Measurements from ENCODE around the gene SRPRB. TPM values are rescaled to one million over a fixed set of nuclear protein-coding genes. Genes with fewer than 3 reads are reported as not detected.
"Not testable (repeated sequence)": the region's sequence is repeated elsewhere in the genome, so short reads cannot be mapped to it uniquely, and the experiment has no call there.

The SRPRB gene
- total RNA-seq, 1 experiment from 2014 or later: 69.9 TPM

DNA sequence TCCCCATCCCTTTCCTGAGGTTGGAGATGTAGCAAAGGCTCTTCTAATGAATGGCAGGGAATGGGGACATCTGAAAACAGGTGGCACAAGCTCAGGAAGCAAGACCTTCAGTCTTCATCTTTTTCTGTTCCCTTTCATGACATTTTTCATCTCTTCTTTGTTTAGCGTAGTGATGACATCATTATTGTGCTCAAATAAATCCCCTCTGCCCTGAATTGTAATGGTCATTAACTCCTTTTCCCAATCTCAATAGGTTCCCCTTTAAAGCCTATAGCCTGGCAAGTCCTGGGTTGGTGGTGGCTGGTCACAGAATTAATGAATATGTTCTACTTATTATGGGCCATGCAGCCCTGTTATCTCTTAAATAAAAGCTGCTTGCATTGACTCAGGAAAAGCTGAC lies 38.0 kb upstream of the SRPRB start:
- no peaks in the 10 kb centered on the region for H3K4me1 ChIP-seq (replicated peaks)
- no peak for DNase-seq (ENCODE audit: low read depth in 1 of 2, low spot score in 2 of 2)
- H3K27ac ChIP-seq: no peak overlapping the region
- no peaks in the 10 kb centered on the region for H3K36me3 ChIP-seq
- H3K4me3 ChIP-seq: no peak overlapping the region
- 0 out of 2 replicates have a peak, but pooled peaks cover 3% of the 10 kb centered on the region for H3K27me3 ChIP-seq (replicated peaks)
- H3K9me3 ChIP-seq (replicated peaks): no peaks in the 10 kb centered on the region

DNA sequence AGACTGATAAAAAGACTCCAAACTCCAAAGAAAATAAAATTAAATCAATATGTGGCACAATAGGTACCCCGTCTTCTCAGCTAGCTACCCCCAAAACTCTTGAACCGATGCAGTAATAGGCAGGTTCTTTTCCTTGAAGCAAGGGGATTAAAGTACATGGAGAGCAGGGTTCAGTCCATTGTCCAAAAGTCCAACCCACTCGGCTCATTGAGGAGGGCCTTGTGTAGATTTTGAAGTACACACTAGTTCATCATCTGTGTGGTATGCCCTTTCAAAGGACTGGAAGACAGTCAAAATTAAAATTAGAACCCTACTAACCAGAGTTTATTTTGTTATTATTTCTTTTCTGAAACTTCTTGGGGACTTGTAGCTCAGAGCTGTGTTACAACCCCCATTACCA lies 36.1 kb upstream of the SRPRB start:
- Histone ChIP-seq H3K4me1 (replicated peaks) (no peaks in the 10 kb centered on the region), H3K36me3 (no peaks in the 10 kb centered on the region), H3K9me3 (replicated peaks) (no peaks in the 10 kb centered on the region), H3K27ac (no peak overlapping the region), H3K4me3 (no peak overlapping the region), H3K27me3 (replicated peaks) (0 out of 2 replicates have a peak, but pooled peaks cover 3% of the 10 kb centered on the region)
- DNase-seq (ENCODE audit: low read depth in 1 of 2, low spot score in 2 of 2): no peak

DNA sequence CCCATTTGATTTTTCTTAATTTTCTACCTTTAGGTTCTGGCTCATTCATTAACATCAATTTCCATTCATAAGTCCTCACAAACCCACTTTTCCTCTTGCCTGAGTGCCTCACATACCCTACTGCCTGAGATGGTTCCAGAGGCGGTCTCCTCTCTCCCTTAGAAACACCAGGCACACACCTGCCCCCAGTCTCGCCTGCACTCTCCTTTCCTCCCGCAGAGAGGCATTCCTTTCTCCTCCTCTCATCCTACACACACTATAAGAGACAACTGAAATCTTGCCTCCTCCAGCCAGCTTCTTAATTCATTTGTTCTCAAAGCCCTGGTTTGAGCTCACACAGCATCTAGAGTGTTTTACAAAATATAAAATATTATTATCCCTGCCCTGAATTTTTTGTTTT lies 31.9 kb upstream of the SRPRB start:
- no peak for DNase-seq (ENCODE audit: low read depth in 1 of 2, low spot score in 2 of 2)
- no peak overlapping the region for H3K27ac ChIP-seq
- no peaks in the 10 kb centered on the region for H3K36me3 ChIP-seq
- no peaks in the 10 kb centered on the region for H3K9me3 ChIP-seq (replicated peaks)
- no peaks in the 10 kb centered on the region for H3K4me1 ChIP-seq (replicated peaks)
- H3K27me3 ChIP-seq (replicated peaks): no peaks in the 10 kb centered on the region
- H3K4me3 ChIP-seq: no peak overlapping the region

DNA sequence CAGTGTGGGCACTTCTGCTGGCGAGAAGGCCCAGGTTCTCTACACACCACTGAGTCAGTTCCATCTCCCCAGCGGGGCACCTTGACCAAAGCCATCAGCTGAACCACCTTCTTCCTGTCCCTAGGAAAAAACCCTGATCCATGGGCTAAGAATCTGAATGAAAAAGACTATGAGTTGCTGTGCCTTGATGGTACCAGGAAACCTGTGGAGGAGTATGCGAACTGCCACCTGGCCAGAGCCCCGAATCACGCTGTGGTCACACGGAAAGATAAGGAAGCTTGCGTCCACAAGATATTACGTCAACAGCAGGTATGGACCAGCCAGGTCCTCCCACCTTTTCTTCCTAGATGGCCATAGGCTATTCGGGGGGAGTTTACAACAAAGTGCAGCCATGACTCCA lies 30.3 kb upstream of the SRPRB start:
- Histone ChIP-seq H3K4me1 (replicated peaks) (no peaks in the 10 kb centered on the region), H3K27me3 (replicated peaks) (no peaks in the 10 kb centered on the region), H3K27ac (no peak overlapping the region), H3K4me3 (no peak overlapping the region), H3K9me3 (replicated peaks) (no peaks in the 10 kb centered on the region), H3K36me3 (no peaks in the 10 kb centered on the region)
- DNase-seq (ENCODE audit: low read depth in 1 of 2, low spot score in 2 of 2): no peak

DNA sequence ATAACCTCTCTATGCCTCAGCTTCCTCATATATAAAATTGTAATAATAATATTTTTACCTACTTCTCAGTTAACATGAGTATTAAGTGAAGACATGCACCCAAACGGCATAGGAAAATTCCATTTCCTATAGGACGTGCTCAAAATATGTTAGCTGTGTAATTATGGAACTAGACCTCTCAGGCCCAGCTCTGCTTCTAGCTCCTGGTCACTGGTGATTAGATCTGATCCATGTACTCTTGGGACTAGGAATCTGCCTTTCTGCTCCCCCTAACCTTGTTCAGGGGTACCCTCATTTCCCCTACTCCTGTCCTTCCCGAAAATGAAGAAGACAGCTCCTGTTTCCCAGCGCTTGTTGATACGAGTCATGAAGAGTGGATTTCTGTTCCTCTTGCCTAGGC lies 29.8 kb upstream of the SRPRB start:
- no peak overlapping the region for H3K27ac ChIP-seq
- H3K9me3 ChIP-seq (replicated peaks): no peaks in the 10 kb centered on the region
- no peak overlapping the region for H3K4me3 ChIP-seq
- DNase-seq (ENCODE audit: low read depth in 1 of 2, low spot score in 2 of 2): no peak
- no peaks in the 10 kb centered on the region for H3K27me3 ChIP-seq (replicated peaks)
- H3K36me3 ChIP-seq: no peaks in the 10 kb centered on the region
- no peaks in the 10 kb centered on the region for H3K4me1 ChIP-seq (replicated peaks)

DNA sequence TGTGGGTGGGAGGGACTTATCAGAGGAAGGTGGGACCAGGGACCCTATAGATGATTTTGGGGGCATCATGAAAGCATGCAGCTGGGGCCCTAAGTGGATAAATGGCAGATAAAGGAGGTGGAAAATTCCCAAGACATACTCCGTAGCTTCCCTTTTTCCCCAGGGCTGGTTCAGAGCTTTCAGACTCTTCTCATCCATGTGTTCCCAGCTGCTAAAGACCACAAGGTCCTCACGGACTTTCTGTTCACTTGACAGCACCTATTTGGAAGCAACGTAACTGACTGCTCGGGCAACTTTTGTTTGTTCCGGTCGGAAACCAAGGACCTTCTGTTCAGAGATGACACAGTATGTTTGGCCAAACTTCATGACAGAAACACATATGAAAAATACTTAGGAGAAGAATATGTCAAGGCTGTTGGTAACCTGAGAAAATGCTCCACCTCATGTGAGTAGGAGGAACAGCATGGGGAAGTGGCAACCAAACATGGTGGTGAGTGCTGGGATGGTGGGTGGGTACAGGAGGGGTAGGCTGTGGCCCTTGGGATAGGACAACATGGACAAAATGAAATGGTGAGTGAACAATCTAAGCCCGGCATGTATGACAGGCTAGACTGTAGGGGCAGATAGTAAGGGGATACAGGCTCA lies 28.7 kb upstream of the SRPRB start:
- H3K27ac ChIP-seq: no peak overlapping the region
- H3K4me1 ChIP-seq (replicated peaks): no peaks in the 10 kb centered on the region
- H3K9me3 ChIP-seq (replicated peaks): no peaks in the 10 kb centered on the region
- peaks cover 6% of the 10 kb centered on the region; the same call in 1 of the 2 replicates for H3K27me3 ChIP-seq (replicated peaks)
- no peak for DNase-seq (ENCODE audit: low read depth in 1 of 2, low spot score in 2 of 2)
- H3K36me3 ChIP-seq: no peaks in the 10 kb centered on the region
- H3K4me3 ChIP-seq: no peak overlapping the region

DNA sequence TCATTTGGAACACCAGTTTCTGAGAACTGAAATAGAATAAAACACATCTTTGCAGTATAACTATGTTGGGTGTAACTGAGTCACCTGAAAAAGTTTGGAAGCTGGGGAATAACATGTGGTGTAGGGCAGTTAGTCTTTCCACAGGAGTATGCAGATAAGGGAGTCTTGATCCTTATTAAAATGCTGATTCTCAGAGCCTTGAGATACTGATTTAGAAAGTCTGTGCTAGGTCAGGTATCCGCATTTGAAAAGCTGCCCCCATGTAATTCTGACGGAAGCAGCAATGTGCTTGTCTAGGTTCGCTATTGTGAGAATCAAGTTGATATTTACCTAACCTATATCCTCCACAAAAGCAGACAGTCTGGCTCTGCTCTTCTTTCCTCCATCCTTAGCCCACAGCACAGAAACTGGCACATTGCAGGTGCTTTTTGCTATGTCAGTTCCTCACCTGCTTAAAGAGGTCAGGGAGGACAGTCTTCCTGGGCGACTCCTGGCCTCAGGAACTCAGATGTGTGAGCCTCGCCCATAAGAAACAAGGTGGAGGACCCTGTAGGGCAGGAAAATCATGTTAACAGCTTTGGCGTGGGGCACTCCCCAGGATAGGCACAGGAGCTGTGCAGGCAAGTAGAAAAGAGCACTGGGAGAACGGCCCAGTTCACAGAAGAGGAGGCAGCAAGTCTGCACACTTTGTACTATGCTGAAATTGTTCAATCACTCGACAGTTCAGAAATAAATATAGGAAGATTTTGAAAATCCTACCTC lies 27.6 kb upstream of the SRPRB start:
- H3K27me3 ChIP-seq (replicated peaks): peaks cover 11% of the 10 kb centered on the region
- DNase-seq (ENCODE audit: low read depth in 1 of 2, low spot score in 2 of 2): no peak
- no peaks in the 10 kb centered on the region for H3K4me1 ChIP-seq (replicated peaks)
- H3K4me3 ChIP-seq: no peak overlapping the region
- no peaks in the 10 kb centered on the region for H3K9me3 ChIP-seq (replicated peaks)
- H3K36me3 ChIP-seq: no peaks in the 10 kb centered on the region
- no peak overlapping the region for H3K27ac ChIP-seq

DNA sequence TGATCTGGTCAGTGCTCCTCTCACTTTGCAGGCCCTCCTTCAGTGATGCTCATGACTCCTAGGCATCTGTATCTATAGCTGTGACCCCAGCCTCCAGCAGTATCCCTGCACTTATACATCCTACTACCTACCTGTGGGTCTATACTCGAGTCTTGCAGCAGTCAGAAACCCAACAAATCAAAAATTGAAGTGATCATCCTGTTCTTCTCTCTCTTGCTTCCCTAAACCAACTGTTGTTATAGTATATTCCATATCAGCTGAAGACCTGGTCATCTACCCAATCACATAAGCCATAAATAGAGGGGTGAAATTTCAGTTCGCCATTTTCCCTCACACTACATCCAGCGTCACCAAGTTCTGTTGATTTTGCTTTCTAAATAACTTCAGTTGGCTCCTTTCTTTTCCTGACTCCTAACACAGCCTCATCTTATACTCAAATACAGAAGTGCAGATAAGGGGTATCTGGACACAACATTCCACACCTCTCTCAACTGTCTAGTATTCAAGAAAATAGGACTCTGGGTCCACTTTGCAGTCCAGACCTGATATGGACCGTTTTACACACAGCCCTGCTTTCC lies 25.9 kb upstream of the SRPRB start:
- DNase-seq (ENCODE audit: low read depth in 1 of 2, low spot score in 2 of 2): no peak
- H3K4me1 ChIP-seq (replicated peaks): no peaks in the 10 kb centered on the region
- no peaks in the 10 kb centered on the region for H3K9me3 ChIP-seq (replicated peaks)
- peaks cover 14% of the 10 kb centered on the region for H3K27me3 ChIP-seq (replicated peaks)
- no peak overlapping the region for H3K27ac ChIP-seq
- no peaks in the 10 kb centered on the region for H3K36me3 ChIP-seq
- no peak overlapping the region for H3K4me3 ChIP-seq

DNA sequence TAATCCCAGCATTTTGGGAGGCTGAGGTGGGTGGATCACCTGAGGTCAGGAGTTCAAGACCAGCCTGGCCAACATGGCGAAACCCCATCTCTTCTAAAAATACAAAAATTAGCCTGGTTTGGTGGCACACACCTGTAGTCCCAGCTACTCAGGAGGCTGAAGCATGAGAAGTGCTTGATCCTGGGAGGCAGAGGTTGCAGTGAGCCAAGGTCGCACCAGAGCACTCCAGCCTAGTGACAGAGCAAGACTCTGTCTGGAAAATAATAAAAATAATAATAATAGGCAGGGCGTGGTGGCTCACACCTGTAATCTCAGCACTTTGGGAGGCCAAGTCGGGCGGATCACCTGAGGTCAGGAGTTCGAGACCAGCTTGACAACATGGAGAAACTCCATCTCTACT lies 24.9 kb upstream of the SRPRB start:
- H3K9me3 ChIP-seq (replicated peaks): not testable (repeated sequence)

DNA sequence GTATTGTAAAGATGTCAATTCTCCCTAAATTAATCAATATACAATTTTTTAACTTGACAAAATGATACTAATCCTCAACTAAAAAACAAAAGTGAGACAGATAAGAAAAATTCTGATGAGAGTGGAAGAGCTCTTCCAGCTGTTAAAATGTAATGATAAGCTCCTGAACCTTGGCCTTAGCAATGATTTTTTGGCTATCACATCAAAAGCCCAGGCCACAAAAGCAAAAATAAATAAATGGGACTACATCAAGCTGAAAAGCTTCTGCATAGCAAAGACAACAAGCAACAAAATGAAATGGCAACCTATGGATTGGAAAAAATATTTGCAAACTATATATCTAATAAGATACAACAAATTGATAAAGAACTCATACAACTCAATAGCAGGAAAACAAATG lies 24.0 kb upstream of the SRPRB start:
- Histone ChIP-seq H3K4me3 (no peak overlapping the region), H3K4me1 (replicated peaks) (no peaks in the 10 kb centered on the region), H3K9me3 (replicated peaks) (no peaks in the 10 kb centered on the region), H3K27ac (no peak overlapping the region), H3K36me3 (no peaks in the 10 kb centered on the region), H3K27me3 (replicated peaks) (peaks cover 14% of the 10 kb centered on the region)
- no peak for DNase-seq (ENCODE audit: low read depth in 1 of 2, low spot score in 2 of 2)

More for the DNA sequence above, 24.9 kb upstream of the SRPRB start:
- not testable (repeated sequence) for H3K4me3 ChIP-seq; H3K4me1 ChIP-seq (replicated peaks); H3K36me3 ChIP-seq; DNase-seq (ENCODE audit: low read depth in 1 of 2, low spot score in 2 of 2); H3K27ac ChIP-seq
- H3K27me3 ChIP-seq (replicated peaks): peaks cover 14% of the 10 kb centered on the region

DNA sequence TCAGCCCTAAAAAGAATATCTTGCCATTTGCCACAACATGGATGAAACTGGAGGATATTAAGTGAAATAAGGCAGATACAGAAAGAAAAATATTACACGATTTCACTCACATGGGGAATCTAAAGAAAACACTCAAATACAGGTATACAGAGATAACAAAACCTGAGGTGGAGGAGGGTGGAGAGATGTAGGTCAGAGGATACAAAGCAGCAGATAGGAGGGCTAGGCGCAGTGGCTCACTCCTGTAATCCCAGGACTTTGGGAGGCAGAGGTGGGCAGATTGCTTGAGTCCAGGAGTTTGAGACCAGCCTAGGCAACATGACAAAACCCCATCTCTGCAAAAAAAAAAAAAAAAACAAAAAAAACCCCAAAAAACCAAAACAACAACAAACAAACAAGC lies 23.2 kb upstream of the SRPRB start:
- Histone ChIP-seq H3K4me3 (no peak overlapping the region), H3K4me1 (replicated peaks) (no peaks in the 10 kb centered on the region), H3K27me3 (replicated peaks) (peaks cover 14% of the 10 kb centered on the region), H3K9me3 (replicated peaks) (no peaks in the 10 kb centered on the region), H3K27ac (no peak overlapping the region), H3K36me3 (no peaks in the 10 kb centered on the region)
- no peak for DNase-seq (ENCODE audit: low read depth in 1 of 2, low spot score in 2 of 2)

DNA sequence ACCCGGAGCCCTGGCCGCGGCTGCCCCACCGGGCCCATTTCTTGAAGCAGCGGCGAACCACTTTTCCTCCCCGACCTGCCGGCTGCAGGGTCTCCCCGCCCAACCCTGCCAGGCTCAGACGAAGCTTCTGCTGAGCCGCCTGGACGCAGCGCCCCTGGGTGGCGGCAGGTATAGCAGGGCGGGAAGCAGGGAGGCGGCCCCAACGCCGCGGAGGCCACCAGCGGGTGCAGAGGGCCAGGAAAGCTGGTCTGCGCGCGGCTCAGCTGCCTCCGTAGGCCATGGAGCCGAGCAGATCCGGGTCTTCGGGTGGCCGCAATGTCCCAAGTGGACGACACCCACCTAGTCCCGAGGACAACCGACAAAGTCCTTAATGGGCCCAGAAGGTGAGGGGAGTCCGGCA lies 21.9 kb upstream of the SRPRB start:
- H3K4me1 ChIP-seq (replicated peaks): no peaks in the 10 kb centered on the region
- H3K4me3 ChIP-seq: no peak overlapping the region
- H3K36me3 ChIP-seq: no peaks in the 10 kb centered on the region
- H3K27me3 ChIP-seq (replicated peaks): peaks cover 14% of the 10 kb centered on the region
- DNase-seq (ENCODE audit: low read depth in 1 of 2, low spot score in 2 of 2): no peak
- no peaks in the 10 kb centered on the region for H3K9me3 ChIP-seq (replicated peaks)
- H3K27ac ChIP-seq: no peak overlapping the region

DNA sequence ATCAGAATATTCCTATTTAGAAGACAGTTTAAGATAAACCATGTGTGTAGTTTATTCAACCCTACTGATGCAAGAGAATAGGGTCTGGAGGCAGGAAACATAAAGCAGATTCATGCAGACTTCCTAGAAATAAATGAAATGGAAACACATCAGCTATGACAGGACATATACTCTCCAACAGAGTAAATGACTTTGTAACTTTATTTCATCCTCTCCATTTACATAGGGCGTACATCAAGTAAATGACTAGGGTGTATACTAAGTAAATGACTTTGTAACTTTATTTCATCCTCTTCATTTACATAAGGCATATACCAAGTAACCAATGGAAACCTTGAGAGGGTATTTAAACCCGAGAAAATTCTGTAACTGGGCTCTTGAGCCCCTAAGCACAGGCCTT lies 17.6 kb upstream of the SRPRB start:
- Histone ChIP-seq H3K4me1 (replicated peaks) (no peaks in the 10 kb centered on the region), H3K27ac (no peak overlapping the region), H3K36me3 (no peaks in the 10 kb centered on the region), H3K9me3 (replicated peaks) (no peaks in the 10 kb centered on the region; the same call in 1 of the 2 replicates), H3K4me3 (no peak overlapping the region), H3K27me3 (replicated peaks) (peaks cover 3% of the 10 kb centered on the region; the same call in 1 of the 2 replicates)
- DNase-seq (ENCODE audit: low read depth in 1 of 2, low spot score in 2 of 2): no peak

DNA sequence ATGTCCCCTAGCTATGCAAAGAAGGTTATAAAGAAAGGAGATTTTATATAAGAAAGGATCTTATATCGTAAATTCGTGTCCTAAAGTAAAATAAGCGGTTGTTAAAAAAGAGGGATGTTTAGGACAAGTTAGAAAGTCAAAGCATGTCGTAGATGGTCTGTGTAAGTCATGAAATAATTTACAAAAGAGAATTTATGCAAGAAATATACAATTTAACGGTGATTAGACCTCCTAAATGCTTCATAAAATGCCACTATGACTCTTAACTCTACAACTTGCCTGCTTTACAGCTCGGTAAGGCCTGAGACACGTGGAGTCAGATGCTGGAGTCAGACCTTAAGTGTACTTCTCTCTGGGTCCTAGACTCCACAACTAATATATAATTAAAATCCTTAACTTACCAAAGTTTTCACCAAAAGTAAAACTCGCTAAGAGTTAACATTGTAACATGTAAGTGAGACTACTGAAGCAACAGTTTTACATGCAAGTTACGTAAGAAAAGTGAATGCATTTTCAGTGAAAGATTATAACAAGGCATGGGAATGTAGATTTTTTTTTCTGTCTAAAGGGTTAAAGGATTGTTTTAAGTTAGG lies 13.3 kb upstream of the SRPRB start:
- no peaks in the 10 kb centered on the region for H3K4me1 ChIP-seq (replicated peaks)
- peak in 1 of 2 experiments; percentile 12 for DNase-seq (ENCODE audit: low read depth in 1 of 2, low spot score in 2 of 2)
- no peaks in the 10 kb centered on the region for H3K27me3 ChIP-seq (replicated peaks)
- H3K9me3 ChIP-seq (replicated peaks): no peaks in the 10 kb centered on the region; the same call in none of the 2 replicates
- H3K4me3 ChIP-seq: no peak overlapping the region
- no peak overlapping the region for H3K27ac ChIP-seq
- no peaks in the 10 kb centered on the region for H3K36me3 ChIP-seq
